ENCODE measurements around the gene HAUS8.

Gene HAUS8

DNA sequence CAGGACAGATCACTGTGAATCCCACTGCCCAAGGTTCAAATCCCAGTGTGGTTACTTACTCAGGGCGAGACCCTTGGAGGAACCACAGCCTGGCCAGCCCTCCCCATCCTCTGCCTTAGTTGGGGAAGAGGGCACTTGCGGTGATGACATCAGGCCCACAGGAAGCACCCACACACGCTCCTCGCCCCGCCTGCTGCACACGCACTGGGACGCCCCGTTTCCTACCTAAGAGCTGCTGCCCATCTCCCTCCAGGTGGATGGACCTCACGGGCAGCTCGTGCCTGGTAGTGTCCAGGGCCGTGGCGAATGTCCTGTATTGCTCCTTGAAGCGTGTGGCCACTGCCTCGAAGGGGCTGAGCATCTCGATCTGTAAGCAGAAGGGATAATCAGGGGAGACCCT lies 19.6 kb downstream of the HAUS8 start:
- H3K27ac Mint-ChIP-seq: no peak overlapping the region
- H3K27me3 Mint-ChIP-seq (ENCODE audit: low read depth, poor library complexity): no peaks in the 10 kb centered on the region
- DNase-seq: no peak
- TF ChIP-seq, protein P1, sequence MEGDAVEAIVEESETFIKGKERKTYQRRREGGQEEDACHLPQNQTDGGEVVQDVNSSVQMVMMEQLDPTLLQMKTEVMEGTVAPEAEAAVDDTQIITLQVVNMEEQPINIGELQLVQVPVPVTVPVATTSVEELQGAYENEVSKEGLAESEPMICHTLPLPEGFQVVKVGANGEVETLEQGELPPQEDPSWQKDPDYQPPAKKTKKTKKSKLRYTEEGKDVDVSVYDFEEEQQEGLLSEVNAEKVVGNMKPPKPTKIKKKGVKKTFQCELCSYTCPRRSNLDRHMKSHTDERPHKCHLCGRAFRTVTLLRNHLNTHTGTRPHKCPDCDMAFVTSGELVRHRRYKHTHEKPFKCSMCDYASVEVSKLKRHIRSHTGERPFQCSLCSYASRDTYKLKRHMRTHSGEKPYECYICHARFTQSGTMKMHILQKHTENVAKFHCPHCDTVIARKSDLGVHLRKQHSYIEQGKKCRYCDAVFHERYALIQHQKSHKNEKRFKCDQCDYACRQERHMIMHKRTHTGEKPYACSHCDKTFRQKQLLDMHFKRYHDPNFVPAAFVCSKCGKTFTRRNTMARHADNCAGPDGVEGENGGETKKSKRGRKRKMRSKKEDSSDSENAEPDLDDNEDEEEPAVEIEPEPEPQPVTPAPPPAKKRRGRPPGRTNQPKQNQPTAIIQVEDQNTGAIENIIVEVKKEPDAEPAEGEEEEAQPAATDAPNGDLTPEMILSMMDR (IDR thresholded peaks at IDR 0.05): no peak
- H3K4me3 Mint-ChIP-seq: no peak overlapping the region
- H3K9me3 Mint-ChIP-seq: no peaks in the 10 kb centered on the region
- H3K4me1 Mint-ChIP-seq: peaks cover 10% of the 10 kb centered on the region
- peaks cover 48% of the 10 kb centered on the region for H3K36me3 Mint-ChIP-seq (ENCODE audit: low read depth)

DNA sequence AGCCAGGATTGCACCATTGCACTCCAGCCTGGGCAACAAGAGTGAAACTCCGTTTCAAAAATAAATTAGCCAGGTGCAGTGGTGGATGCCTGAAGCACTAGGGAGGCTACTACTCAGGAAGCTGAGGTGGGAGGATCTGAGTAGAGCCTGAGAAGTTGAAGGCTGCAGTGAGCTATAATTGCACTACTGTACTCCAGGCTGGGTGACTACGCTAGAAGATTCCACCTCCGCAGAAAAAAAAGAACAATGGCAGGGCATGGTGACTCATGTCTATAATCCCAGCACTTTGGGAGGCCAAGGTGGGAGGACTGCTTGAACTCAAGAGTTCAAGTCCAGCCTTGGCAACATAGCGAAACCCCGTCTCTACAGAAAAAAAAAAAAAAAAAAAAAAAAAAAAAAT lies 20.5 kb downstream of the HAUS8 start:
- TF ChIP-seq, protein P1 (IDR thresholded peaks at IDR 0.05): no peak
- peaks cover 44% of the 10 kb centered on the region for H3K36me3 Mint-ChIP-seq (ENCODE audit: low read depth)
- H3K4me3 Mint-ChIP-seq: no peak overlapping the region

DNA sequence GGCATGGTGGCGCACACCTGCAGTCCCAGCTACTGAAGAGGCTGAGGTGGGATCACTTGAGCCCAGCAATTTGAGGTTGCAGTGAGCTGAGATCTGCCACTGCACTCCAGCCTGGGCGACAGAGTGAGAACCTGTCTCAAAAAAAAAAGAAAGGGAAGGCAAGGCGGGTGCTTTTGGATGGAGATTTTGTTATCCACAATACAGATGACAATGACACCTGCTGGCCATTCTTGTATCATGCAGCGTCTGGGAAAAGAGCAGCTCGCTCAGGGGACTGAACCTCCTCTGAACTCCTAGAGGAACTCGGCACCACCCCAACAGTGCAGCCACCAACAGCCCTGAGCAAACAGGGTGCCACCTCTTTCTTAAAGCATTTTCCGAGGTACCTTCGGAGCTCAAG lies 22.8 kb downstream of the HAUS8 start:
- Mint-ChIP-seq H3K27ac (peak overlapping the region; percentile 68), H3K36me3 (ENCODE audit: low read depth) (peaks cover 26% of the 10 kb centered on the region), H3K4me1 (peaks cover 10% of the 10 kb centered on the region), H3K4me3 (no peak overlapping the region), H3K27me3 (ENCODE audit: low read depth, poor library complexity) (no peaks in the 10 kb centered on the region), H3K9me3 (no peaks in the 10 kb centered on the region)
- TF ChIP-seq, protein P1 (IDR thresholded peaks at IDR 0.05): peak; percentile 57
- peak; percentile 48 for DNase-seq

More for the DNA sequence above, 20.5 kb downstream of the HAUS8 start:
- peaks cover 10% of the 10 kb centered on the region for H3K4me1 Mint-ChIP-seq
- no peak overlapping the region for H3K27ac Mint-ChIP-seq
- DNase-seq: no peak
- no peaks in the 10 kb centered on the region for H3K27me3 Mint-ChIP-seq (ENCODE audit: low read depth, poor library complexity)
- no peaks in the 10 kb centered on the region for H3K9me3 Mint-ChIP-seq

DNA sequence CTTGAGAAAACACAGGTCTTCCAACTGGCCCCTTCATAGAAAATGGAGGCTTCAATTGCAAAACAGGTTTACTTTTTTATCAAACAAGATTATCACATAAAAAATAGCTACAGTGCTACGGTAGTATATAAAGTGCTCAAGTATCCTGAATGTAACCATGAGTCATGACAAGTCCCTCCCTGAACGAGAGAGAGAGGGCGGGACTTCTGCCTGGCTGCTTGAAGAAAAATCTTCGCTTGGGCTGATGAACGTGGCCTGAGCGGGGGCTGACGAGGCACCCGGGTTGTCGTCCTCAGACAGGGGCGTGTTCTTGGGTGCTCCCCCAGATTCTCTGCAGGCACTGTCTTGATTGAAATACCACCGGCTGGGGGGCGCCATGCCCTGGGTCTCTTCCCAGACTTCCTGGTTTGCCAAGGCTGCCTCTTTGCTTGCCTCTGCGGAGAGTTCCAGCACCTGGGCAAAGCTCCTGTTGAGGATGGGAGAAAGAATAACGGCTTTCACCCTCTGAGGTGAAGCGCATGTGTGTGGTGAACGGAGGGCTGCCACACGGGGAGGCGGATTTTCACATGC lies 25.5 kb downstream of the HAUS8 start:
- TF ChIP-seq, protein P1 (IDR thresholded peaks at IDR 0.05): no peak
- H3K27ac Mint-ChIP-seq: no peak overlapping the region
- no peaks in the 10 kb centered on the region for H3K9me3 Mint-ChIP-seq
- peaks cover 26% of the 10 kb centered on the region for H3K36me3 Mint-ChIP-seq (ENCODE audit: low read depth)
- H3K27me3 Mint-ChIP-seq (ENCODE audit: low read depth, poor library complexity): no peaks in the 10 kb centered on the region
- no peak for DNase-seq
- H3K4me3 Mint-ChIP-seq: no peak overlapping the region
- peaks cover 23% of the 10 kb centered on the region for H3K4me1 Mint-ChIP-seq

DNA sequence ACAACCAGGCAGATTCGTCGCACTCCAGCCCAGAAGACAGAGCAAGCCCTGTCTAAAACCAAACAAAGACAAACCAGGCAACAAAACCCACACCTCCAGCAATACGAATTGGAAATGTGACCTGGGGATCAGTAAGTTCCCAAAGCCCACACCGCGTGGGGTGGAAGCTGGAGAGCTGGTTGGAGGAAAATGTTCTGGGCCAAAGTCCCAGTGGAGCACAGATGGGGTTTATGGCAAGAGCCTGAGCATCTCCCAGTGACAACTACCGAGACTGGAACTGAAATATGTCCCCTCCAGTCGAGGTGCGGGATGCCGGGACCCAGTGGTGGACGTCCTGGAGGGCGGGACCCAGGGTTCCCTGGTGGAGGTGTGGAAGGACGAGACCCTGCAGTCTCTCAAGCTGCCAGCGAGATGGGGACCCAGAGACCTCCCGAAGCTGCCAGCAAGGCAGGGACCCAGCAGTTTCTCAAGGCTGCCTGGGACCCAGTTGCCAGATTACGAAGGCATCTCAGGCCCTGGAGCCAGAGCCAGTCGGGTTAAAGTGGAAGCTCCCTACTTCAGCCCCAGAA lies 26.3 kb downstream of the HAUS8 start:
- TF ChIP-seq, protein P1 (IDR thresholded peaks at IDR 0.05): no peak
- peaks cover 23% of the 10 kb centered on the region for H3K36me3 Mint-ChIP-seq (ENCODE audit: low read depth)
- H3K27me3 Mint-ChIP-seq (ENCODE audit: low read depth, poor library complexity): no peaks in the 10 kb centered on the region
- no peaks in the 10 kb centered on the region for H3K9me3 Mint-ChIP-seq
- no peak for DNase-seq
- peak overlapping the region; percentile 64 for H3K27ac Mint-ChIP-seq
- H3K4me1 Mint-ChIP-seq: peaks cover 27% of the 10 kb centered on the region
- no peak overlapping the region for H3K4me3 Mint-ChIP-seq

DNA sequence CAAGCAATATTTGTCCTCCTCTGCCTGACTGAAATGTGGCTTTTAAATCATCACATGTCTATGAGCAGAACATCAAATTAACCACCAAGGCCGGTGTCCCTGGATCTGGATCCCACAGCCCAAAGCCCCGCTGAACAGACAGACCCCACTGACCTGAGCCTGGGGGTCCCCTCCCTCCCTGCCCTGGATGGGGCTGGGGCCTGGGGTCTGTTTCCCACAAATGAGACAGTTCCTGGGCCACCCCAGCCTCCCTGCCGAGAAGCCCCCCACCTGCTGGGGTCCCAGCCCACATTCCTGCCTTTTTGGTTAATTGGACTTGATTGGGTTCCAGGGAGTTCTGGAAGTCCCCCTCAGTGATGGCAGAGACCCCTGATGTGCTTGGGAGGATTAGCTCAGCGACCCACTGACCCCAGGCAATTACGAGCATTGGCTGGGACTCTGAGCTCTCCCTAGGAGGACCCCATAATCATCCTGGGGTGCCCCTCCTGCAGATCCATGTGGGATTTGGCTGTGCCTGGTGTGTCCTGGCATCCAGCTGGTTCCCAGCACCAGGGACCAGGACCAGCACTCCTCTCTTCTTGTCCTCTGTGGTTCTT lies 29.2 kb downstream of the HAUS8 start:
- Mint-ChIP-seq H3K27ac (peak overlapping the region; percentile 46), H3K9me3 (no peaks in the 10 kb centered on the region), H3K36me3 (ENCODE audit: low read depth) (peaks cover 2% of the 10 kb centered on the region), H3K4me3 (no peak overlapping the region), H3K4me1 (peaks cover 43% of the 10 kb centered on the region), H3K27me3 (ENCODE audit: low read depth, poor library complexity) (peaks cover under 1% of the 10 kb centered on the region)
- DNase-seq: no peak
- TF ChIP-seq, protein P1 (IDR thresholded peaks at IDR 0.05): no peak
